ENCODE data around the gene PRR15.

PRR15 gene

GRCh38 chr7:29592866-29593265 is 29.2 kb downstream of the PRR15 start:
- no peaks in the 10 kb centered on the region for H3K9me3 ChIP-seq (replicated peaks in 1 of 2; ENCODE audit: control insufficient read depth in 2 of 2, insufficient read depth in 1 of 2, low read depth in 1 of 2, low read length in 2 of 2)
- H4K91ac ChIP-seq (ENCODE audit: low read depth, low read length, poor library complexity): no peak overlapping the region
- H2BK15ac ChIP-seq (ENCODE audit: low read length): no peak overlapping the region
- H2AFZ ChIP-seq (ENCODE audit: low read length): no peak overlapping the region
- H3K27ac ChIP-seq (replicated peaks; ENCODE audit: low read length): no peak overlapping the region
- no peaks in the 10 kb centered on the region for H3K79me1 ChIP-seq (ENCODE audit: low read depth, low read length)
- no CpG with 5 or more reads among the region's 2 CpGs for WGBS, 2 donors (ENCODE audit: extremely low coverage in 2 of 2, insufficient read length in 2 of 2, insufficient replicate concordance in 1 of 2)
- H4K8ac ChIP-seq (ENCODE audit: low read depth, low read length): no peak overlapping the region
- DNase-seq (ENCODE audit: low spot score): no peak
- H2AK5ac ChIP-seq (ENCODE audit: low read depth, low read length): no peak overlapping the region
- H3K4ac ChIP-seq (ENCODE audit: low read length): no peak overlapping the region
- no peak overlapping the region for H2BK5ac ChIP-seq (ENCODE audit: low read length)
- no peak overlapping the region for H3K4me2 ChIP-seq (ENCODE audit: insufficient read depth, low read length, poor library complexity, severe bottlenecking)
- H3K4me1 ChIP-seq (ENCODE audit: control insufficient read depth in 2 of 2, insufficient read depth in 1 of 2, low read depth in 1 of 2, low read length in 2 of 2): no peaks in the 10 kb centered on the region
- no peak overlapping the region for H3K14ac ChIP-seq (ENCODE audit: low read length)
- no peaks in the 10 kb centered on the region for H3K36me3 ChIP-seq (replicated peaks in 1 of 2; ENCODE audit: control insufficient read depth in 2 of 2, insufficient read depth in 2 of 2, low read length in 2 of 2)
- H3K23ac ChIP-seq (ENCODE audit: low read depth, low read length, poor library complexity): no peak overlapping the region
- H2BK12ac ChIP-seq (ENCODE audit: low read length): no peak overlapping the region
- no peak overlapping the region for H2BK120ac ChIP-seq (ENCODE audit: low read depth, low read length)
- H3K18ac ChIP-seq (ENCODE audit: low read length): no peak overlapping the region
- H3K4me3 ChIP-seq (ENCODE audit: low read length in 2 of 2): no peak overlapping the region
- H3K27me3 ChIP-seq (ENCODE audit: control insufficient read depth in 3 of 3, insufficient read depth in 3 of 3, low read depth in 1 of 3, low read length in 3 of 3): no peaks in the 10 kb centered on the region
- no peak overlapping the region for H3K9ac ChIP-seq (ENCODE audit: low read depth, low read length, poor library complexity)

GRCh38 chr7:29593459-29593858 is 29.8 kb downstream of the PRR15 start:
- Histone ChIP-seq H3K79me1 (ENCODE audit: low read depth, low read length) (no peaks in the 10 kb centered on the region), H2AFZ (ENCODE audit: low read length) (no peak overlapping the region), H3K4me1 (ENCODE audit: control insufficient read depth in 2 of 2, insufficient read depth in 1 of 2, low read depth in 1 of 2, low read length in 2 of 2) (no peaks in the 10 kb centered on the region), H3K9ac (ENCODE audit: low read depth, low read length, poor library complexity) (no peak overlapping the region), H2BK5ac (ENCODE audit: low read length) (no peak overlapping the region), H3K36me3 (replicated peaks in 1 of 2; ENCODE audit: control insufficient read depth in 2 of 2, insufficient read depth in 2 of 2, low read length in 2 of 2) (no peaks in the 10 kb centered on the region), H3K14ac (ENCODE audit: low read length) (no peak overlapping the region), H2BK120ac (ENCODE audit: low read depth, low read length) (no peak overlapping the region), H4K91ac (ENCODE audit: low read depth, low read length, poor library complexity) (no peak overlapping the region), H3K27me3 (ENCODE audit: control insufficient read depth in 3 of 3, insufficient read depth in 3 of 3, low read depth in 1 of 3, low read length in 3 of 3) (no peaks in the 10 kb centered on the region), H2AK5ac (ENCODE audit: low read depth, low read length) (no peak overlapping the region), H3K18ac (ENCODE audit: low read length) (no peak overlapping the region), H3K4ac (ENCODE audit: low read length) (no peak overlapping the region), H3K23ac (ENCODE audit: low read depth, low read length, poor library complexity) (no peak overlapping the region), H3K27ac (replicated peaks; ENCODE audit: low read length) (no peak overlapping the region), H3K4me3 (ENCODE audit: low read length in 2 of 2) (no peak overlapping the region), H2BK15ac (ENCODE audit: low read length) (no peak overlapping the region), H3K9me3 (replicated peaks in 1 of 2; ENCODE audit: control insufficient read depth in 2 of 2, insufficient read depth in 1 of 2, low read depth in 1 of 2, low read length in 2 of 2) (no peaks in the 10 kb centered on the region), H2BK12ac (ENCODE audit: low read length) (no peak overlapping the region), H3K4me2 (ENCODE audit: insufficient read depth, low read length, poor library complexity, severe bottlenecking) (no peak overlapping the region), H4K8ac (ENCODE audit: low read depth, low read length) (no peak overlapping the region)
- no peak for DNase-seq (ENCODE audit: low spot score)

- no peak for DNase-seq (ENCODE audit: low spot score)
- Histone ChIP-seq H3K14ac (ENCODE audit: low read length) (no peak overlapping the region), H3K9me3 (replicated peaks in 1 of 2; ENCODE audit: control insufficient read depth in 2 of 2, insufficient read depth in 1 of 2, low read depth in 1 of 2, low read length in 2 of 2) (no peaks in the 10 kb centered on the region), H3K79me1 (ENCODE audit: low read depth, low read length) (no peaks in the 10 kb centered on the region), H3K27ac (replicated peaks; ENCODE audit: low read length) (no peak overlapping the region), H2BK120ac (ENCODE audit: low read depth, low read length) (no peak overlapping the region), H2BK15ac (ENCODE audit: low read length) (no peak overlapping the region), H3K27me3 (ENCODE audit: control insufficient read depth in 3 of 3, insufficient read depth in 3 of 3, low read depth in 1 of 3, low read length in 3 of 3) (no peaks in the 10 kb centered on the region), H3K23ac (ENCODE audit: low read depth, low read length, poor library complexity) (no peak overlapping the region), H3K18ac (ENCODE audit: low read length) (no peak overlapping the region), H2BK5ac (ENCODE audit: low read length) (no peak overlapping the region), H3K4ac (ENCODE audit: low read length) (no peak overlapping the region), H2BK12ac (ENCODE audit: low read length) (no peak overlapping the region), H3K4me2 (ENCODE audit: insufficient read depth, low read length, poor library complexity, severe bottlenecking) (no peak overlapping the region), H3K9ac (ENCODE audit: low read depth, low read length, poor library complexity) (no peak overlapping the region), H3K36me3 (replicated peaks in 1 of 2; ENCODE audit: control insufficient read depth in 2 of 2, insufficient read depth in 2 of 2, low read length in 2 of 2) (no peaks in the 10 kb centered on the region), H3K4me1 (ENCODE audit: control insufficient read depth in 2 of 2, insufficient read depth in 1 of 2, low read depth in 1 of 2, low read length in 2 of 2) (no peaks in the 10 kb centered on the region), H4K91ac (ENCODE audit: low read depth, low read length, poor library complexity) (no peak overlapping the region), H2AFZ (ENCODE audit: low read length) (no peak overlapping the region), H2AK5ac (ENCODE audit: low read depth, low read length) (no peak overlapping the region), H3K4me3 (ENCODE audit: low read length in 2 of 2) (no peak overlapping the region), H4K8ac (ENCODE audit: low read depth, low read length) (no peak overlapping the region)
- no CpG with 5 or more reads among the region's 3 CpGs for WGBS, 2 donors (ENCODE audit: extremely low coverage in 2 of 2, insufficient read length in 2 of 2, insufficient replicate concordance in 1 of 2)
Observed at GRCh38 chr7:29596593-29597178, 33.1 kb downstream of the PRR15 start.

- Histone ChIP-seq H3K23ac (ENCODE audit: low read depth, low read length, poor library complexity) (no peak overlapping the region), H3K79me1 (ENCODE audit: low read depth, low read length) (no peaks in the 10 kb centered on the region), H4K91ac (ENCODE audit: low read depth, low read length, poor library complexity) (no peak overlapping the region), H4K8ac (ENCODE audit: low read depth, low read length) (no peak overlapping the region), H2BK5ac (ENCODE audit: low read length) (no peak overlapping the region), H3K4me1 (ENCODE audit: control insufficient read depth in 2 of 2, insufficient read depth in 1 of 2, low read depth in 1 of 2, low read length in 2 of 2) (no peaks in the 10 kb centered on the region), H3K27ac (replicated peaks; ENCODE audit: low read length) (no peak overlapping the region), H3K18ac (ENCODE audit: low read length) (no peak overlapping the region), H2BK12ac (ENCODE audit: low read length) (no peak overlapping the region), H3K27me3 (ENCODE audit: control insufficient read depth in 3 of 3, insufficient read depth in 3 of 3, low read depth in 1 of 3, low read length in 3 of 3) (no peaks in the 10 kb centered on the region), H3K9ac (ENCODE audit: low read depth, low read length, poor library complexity) (no peak overlapping the region), H3K9me3 (replicated peaks in 1 of 2; ENCODE audit: control insufficient read depth in 2 of 2, insufficient read depth in 1 of 2, low read depth in 1 of 2, low read length in 2 of 2) (no peaks in the 10 kb centered on the region), H2BK15ac (ENCODE audit: low read length) (no peak overlapping the region), H3K14ac (ENCODE audit: low read length) (no peak overlapping the region), H3K4ac (ENCODE audit: low read length) (no peak overlapping the region), H2AFZ (ENCODE audit: low read length) (no peak overlapping the region), H3K4me3 (ENCODE audit: low read length in 2 of 2) (no peak overlapping the region), H2BK120ac (ENCODE audit: low read depth, low read length) (no peak overlapping the region), H3K36me3 (replicated peaks in 1 of 2; ENCODE audit: control insufficient read depth in 2 of 2, insufficient read depth in 2 of 2, low read length in 2 of 2) (no peaks in the 10 kb centered on the region), H2AK5ac (ENCODE audit: low read depth, low read length) (no peak overlapping the region), H3K4me2 (ENCODE audit: insufficient read depth, low read length, poor library complexity, severe bottlenecking) (no peak overlapping the region)
- DNase-seq (ENCODE audit: low spot score): no peak
- no CpG with 5 or more reads among the region's 2 CpGs for WGBS, 2 donors (ENCODE audit: extremely low coverage in 2 of 2, insufficient read length in 2 of 2, insufficient replicate concordance in 1 of 2)
Observed at GRCh38 chr7:29597266-29597665, 33.6 kb downstream of the PRR15 start.
